PFSK-1 (cell line): ENCODE data around the gene HOXC12.

Experiments
- FOXP2 ChIP-seq: optimal IDR thresholded peaks from 2 replicates; pipeline ENCODE3; 2011; ENCODE audit warnings: borderline replicate concordance, control low read depth, inconsistent platforms; ENCODE audit not compliant: insufficient read depth; ENCODE audit errors: extremely low read length, extremely low read depth
- POLR2AphosphoS5 ChIP-seq: IDR thresholded peaks from 2 replicates; pipeline ENCODE4 v1.6.1; 2012; ENCODE audit warnings: low read depth, mild to moderate bottlenecking, control low read depth, low read length, moderate library complexity
- REST ChIP-seq, 2 experiments: IDR thresholded peaks; 2 replicates each; pipeline versions ENCODE4 v1.6.1 to v1.8.0; 2011 to 2012; ENCODE audit warnings: low read depth in 2 of 2, low read length in 2 of 2, control low read depth in 1 of 2, inconsistent platforms in 1 of 2, mild to moderate bottlenecking in 1 of 2, moderate library complexity in 1 of 2; ENCODE audit not compliant: insufficient read depth in 1 of 2
- SIN3A ChIP-seq: IDR thresholded peaks from 2 replicates; pipeline ENCODE4 v1.6.1; 2012; ENCODE audit warnings: mild to moderate bottlenecking, low read length, moderate library complexity, borderline replicate concordance; ENCODE audit not compliant: insufficient read depth
- TAF1 ChIP-seq: IDR thresholded peaks from 2 replicates; pipeline ENCODE4 v1.6.1; 2012; ENCODE audit warnings: low read length, control low read depth, borderline replicate concordance; ENCODE audit not compliant: insufficient read depth

HOXC12 gene

GRCh38 chr12:53977596-53978445 lies 23.1 kb downstream of the HOXC12 start:
- no peak for TF ChIP-seq POLR2AphosphoS5
- TF ChIP-seq REST (IDR thresholded peaks at IDR 0.05; ENCODE audit: insufficient read depth in 1 of 2, low read depth in 2 of 2, low read length in 2 of 2): no peak
- no peak for TF ChIP-seq SIN3A
- no peak for TF ChIP-seq TAF1
- TF ChIP-seq FOXP2: no peak

GRCh38 chr12:53978477-53979356 lies 24.0 kb downstream of the HOXC12 start:
- TF ChIP-seq TAF1 (no peak), REST (IDR thresholded peaks at IDR 0.05; ENCODE audit: insufficient read depth in 1 of 2, low read depth in 2 of 2, low read length in 2 of 2) (no peak), POLR2AphosphoS5 (no peak), FOXP2 (no peak), SIN3A (no peak)

- TF ChIP-seq FOXP2 (no peak), TAF1 (no peak), REST (IDR thresholded peaks at IDR 0.05; ENCODE audit: insufficient read depth in 1 of 2, low read depth in 2 of 2, low read length in 2 of 2) (no peak)
Measured at GRCh38 chr12:53980104-53980801, 25.6 kb downstream of the HOXC12 start.

GRCh38 chr12:53980802-53981496 lies 26.2 kb downstream of the HOXC12 start:
- TF ChIP-seq POLR2AphosphoS5 (no peak), FOXP2 (no peak), REST (IDR thresholded peaks at IDR 0.05; ENCODE audit: insufficient read depth in 1 of 2, low read depth in 2 of 2, low read length in 2 of 2) (no peak), SIN3A (no peak), TAF1 (no peak)
